Suppressor macrophage treated with lipopolysaccharide for 1 hour (primary cell): ENCODE data around the gene COIL.

ENCODE experiments used
- DNase-seq, 3 donors: peaks; one replicate each; pipeline ENCODE4 v3.0.0-alpha.2; 2020 to 2022

The COIL gene

GRCh38 chr17:56903560-56903959 is 57.3 kb downstream of the COIL start:
- no peak for DNase-seq

- no peak for DNase-seq
These were observed 58.5 kb downstream of the COIL start for GRCh38 chr17:56902348-56902747.

- DNase-seq: no peak
These were observed 61.4 kb downstream of the COIL start for GRCh38 chr17:56899403-56899802.

GRCh38 chr17:56898874-56899273 is 62.0 kb downstream of the COIL start:
- DNase-seq: no peak

GRCh38 chr17:56897646-56898424 is 63.0 kb downstream of the COIL start:
- no peak for DNase-seq

GRCh38 chr17:56896968-56897359 is 63.9 kb downstream of the COIL start:
- no peak for DNase-seq

GRCh38 chr17:56896217-56896967 is 64.5 kb downstream of the COIL start:
- DNase-seq: no peak

GRCh38 chr17:56894859-56895455 is 65.9 kb downstream of the COIL start:
- no peak for DNase-seq

GRCh38 chr17:56893503-56893902 is 67.3 kb downstream of the COIL start:
- no peak for DNase-seq

GRCh38 chr17:56892333-56892732 is 68.5 kb downstream of the COIL start:
- no peak for DNase-seq

- peak; percentile 49 to 60 (median 52) for DNase-seq
These were observed 69.1 kb downstream of the COIL start for GRCh38 chr17:56891751-56892150.

GRCh38 chr17:56890906-56891674 is 69.8 kb downstream of the COIL start:
- no peak for DNase-seq

- peak in 2 of 3 donors; percentile 35 to 49 for DNase-seq
These were observed 70.5 kb downstream of the COIL start for GRCh38 chr17:56890390-56890789.
